Astrocyte of the cerebellum (primary cell): ENCODE data around the gene ZKSCAN4.
A peak's percentile ranks its signal among the peaks of the same experiment; 100 is the strongest.

Experiments used
- DNase-seq: peaks from one replicate; pipeline ENCODE4 v3.0.0-alpha.2; 2011; ENCODE audit warnings: low read depth
- H3K4me3 ChIP-seq: 2 replicates; pipeline ENCODE4 v1.5.1; 2011; ENCODE audit warnings: mild to moderate bottlenecking, low read depth, low read length, moderate library complexity
- CTCF ChIP-seq: IDR thresholded peaks from 2 replicates; pipeline ENCODE4 v1.5.1; 2012; ENCODE audit warnings: low read length, low read depth, moderate library complexity, mild to moderate bottlenecking; ENCODE audit errors: missing control alignments
- in situ Hi-C: cut with HindIII; loops from 2 replicates; pipeline ENCODE4 v1.10.0; 2017; ENCODE audit warnings: low sequenced_read_pairs

ZKSCAN4 gene

GRCh38 chr6:28251661-28252008, 434 bp downstream of the ZKSCAN4 start:
- no peak for TF ChIP-seq CTCF
- H3K4me3 ChIP-seq: peak overlapping the region; percentile 73
- in situ Hi-C loops: no loop called here
- no peak for DNase-seq

- in situ Hi-C loops: no loop called here
- H3K4me3 ChIP-seq: peak overlapping the region; percentile 73
Measured at GRCh38 chr6:28250747-28251146, 1.3 kb downstream of the ZKSCAN4 start.

DNA sequence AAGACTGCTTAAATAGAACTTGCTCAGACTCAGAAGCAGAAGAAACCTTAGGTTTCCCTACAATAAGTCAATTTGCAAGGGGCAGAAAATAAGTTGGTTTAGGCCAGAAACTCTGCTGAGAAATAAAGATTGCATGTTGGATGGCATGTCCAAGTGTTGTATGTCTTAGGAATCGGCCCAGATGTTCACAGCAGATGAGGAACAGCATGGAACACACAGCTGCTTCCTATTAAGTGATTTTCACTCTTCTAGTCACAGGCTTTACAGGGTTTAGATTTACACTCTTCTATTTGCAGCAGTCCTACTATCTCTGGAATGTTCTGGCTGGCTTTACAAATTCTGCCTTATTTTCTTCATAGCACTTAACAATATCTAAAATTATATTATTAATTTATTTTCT, 3.2 kb downstream of the ZKSCAN4 start:
- no peak for TF ChIP-seq CTCF
- no peak overlapping the region for H3K4me3 ChIP-seq
- in situ Hi-C loops: no loop called here
- no peak for DNase-seq

More at GRCh38 chr6:28250747-28251146, 1.3 kb downstream of the ZKSCAN4 start:
- DNase-seq: no peak
- TF ChIP-seq CTCF: no peak

- in situ Hi-C loops: no loop called here
- no peak overlapping the region for H3K4me3 ChIP-seq
- no peak for TF ChIP-seq CTCF
- DNase-seq: no peak
Measured at GRCh38 chr6:28245206-28245941, 6.7 kb downstream of the ZKSCAN4 start.

- no peak overlapping the region for H3K4me3 ChIP-seq
- in situ Hi-C loops: no loop called here
- no peak for DNase-seq
- TF ChIP-seq CTCF: no peak
Measured at GRCh38 chr6:28243946-28244345, 8.1 kb downstream of the ZKSCAN4 start.

GRCh38 chr6:28240471-28240870, 11.6 kb downstream of the ZKSCAN4 start:
- no peak overlapping the region for H3K4me3 ChIP-seq
- in situ Hi-C loops: no loop called here
- TF ChIP-seq CTCF: no peak
- no peak for DNase-seq
